Tibial nerve (tissue), 4 donors: ENCODE results near the gene CDC42EP3.

Experiments used
- EP300 ChIP-seq, 2 donors: sonication (generic); formaldehyde crosslinking; IDR thresholded peaks; one replicate each; pipeline ENCODE4 v1.6.1; 2017; ENCODE audit warnings: antibody characterized with exemption in 2 of 2, mild to moderate bottlenecking in 1 of 2
- POLR2A ChIP-seq, 2 donors: fragments of 450-650 bp; IDR thresholded peaks; one replicate each; pipeline ENCODE4 v1.6.1; 2017; ENCODE audit warnings: antibody characterized with exemption in 2 of 2, mild to moderate bottlenecking in 2 of 2, moderate library complexity in 2 of 2
- TF ChIP-seq, protein P1 (sequence below), 5 experiments: fragments of 200-600 bp in 3 of 5; fragments of 450-650 bp in 2 of 5; sonication (generic) in 3 of 5; IDR thresholded peaks; one replicate each; pipeline ENCODE4 v1.5.1; 2016 to 2019; ENCODE audit warnings: antibody characterized with exemption in 5 of 5, mild to moderate bottlenecking in 3 of 5, moderate library complexity in 2 of 5

DNA sequence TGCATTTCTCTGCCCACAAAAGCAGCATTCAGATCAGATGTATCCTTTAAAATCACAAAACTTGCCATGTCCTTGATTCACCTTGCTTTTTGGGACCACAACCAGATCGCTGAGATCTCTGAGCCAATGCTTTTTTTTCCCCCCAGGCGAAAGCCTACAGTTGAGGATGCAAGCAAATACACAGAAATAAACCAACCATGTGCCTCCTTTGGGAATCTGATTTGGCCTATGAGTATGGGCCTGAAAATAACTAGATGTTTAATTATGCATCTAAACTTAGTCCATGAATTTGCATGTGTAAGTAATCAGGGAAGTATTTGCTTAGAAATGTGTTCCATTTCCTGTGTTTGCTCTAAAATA, 49.7 kb upstream of the CDC42EP3 start:
- TF ChIP-seq, protein P1, sequence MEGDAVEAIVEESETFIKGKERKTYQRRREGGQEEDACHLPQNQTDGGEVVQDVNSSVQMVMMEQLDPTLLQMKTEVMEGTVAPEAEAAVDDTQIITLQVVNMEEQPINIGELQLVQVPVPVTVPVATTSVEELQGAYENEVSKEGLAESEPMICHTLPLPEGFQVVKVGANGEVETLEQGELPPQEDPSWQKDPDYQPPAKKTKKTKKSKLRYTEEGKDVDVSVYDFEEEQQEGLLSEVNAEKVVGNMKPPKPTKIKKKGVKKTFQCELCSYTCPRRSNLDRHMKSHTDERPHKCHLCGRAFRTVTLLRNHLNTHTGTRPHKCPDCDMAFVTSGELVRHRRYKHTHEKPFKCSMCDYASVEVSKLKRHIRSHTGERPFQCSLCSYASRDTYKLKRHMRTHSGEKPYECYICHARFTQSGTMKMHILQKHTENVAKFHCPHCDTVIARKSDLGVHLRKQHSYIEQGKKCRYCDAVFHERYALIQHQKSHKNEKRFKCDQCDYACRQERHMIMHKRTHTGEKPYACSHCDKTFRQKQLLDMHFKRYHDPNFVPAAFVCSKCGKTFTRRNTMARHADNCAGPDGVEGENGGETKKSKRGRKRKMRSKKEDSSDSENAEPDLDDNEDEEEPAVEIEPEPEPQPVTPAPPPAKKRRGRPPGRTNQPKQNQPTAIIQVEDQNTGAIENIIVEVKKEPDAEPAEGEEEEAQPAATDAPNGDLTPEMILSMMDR (IDR thresholded peaks at IDR 0.05) = no peak
- TF ChIP-seq POLR2A (IDR thresholded peaks at IDR 0.05) (no peak), EP300 (IDR thresholded peaks at IDR 0.05) (no peak)
